T-helper 2 cell treated with Interferon-gamma antibody and Interleukin-4, amounts not matched to agents 5 μg/mL and 100 μg/mL, for 36 hours (primary cell): ENCODE results near the gene COASY.
"Not testable (repeated sequence)": the region's sequence is repeated elsewhere in the genome, so short reads cannot be mapped to it uniquely, and the experiment has no call there.

Experiments
- DNase-seq: peaks from one replicate; pipeline ENCODE4 v3.0.0; 2021; ENCODE audit warnings: low spot score
- H3K27ac Mint-ChIP-seq: one replicate; pipeline ENCODE4 v1.8.0; 2021; ENCODE audit warnings: mild to moderate bottlenecking, mixed read lengths
- H3K27me3 Mint-ChIP-seq: one replicate; pipeline ENCODE4 v1.8.0; 2021; ENCODE audit warnings: low read depth, mixed read lengths
- H3K36me3 Mint-ChIP-seq: one replicate; pipeline ENCODE4 v1.8.0; 2021; ENCODE audit warnings: low read depth, mixed read lengths
- H3K4me1 Mint-ChIP-seq: one replicate; pipeline ENCODE4 v1.8.0; 2021; ENCODE audit warnings: low read depth, mixed read lengths
- H3K4me3 Mint-ChIP-seq: one replicate; pipeline ENCODE4 v1.8.0; 2022; ENCODE audit warnings: mild to moderate bottlenecking, moderate library complexity, mixed read lengths
- H3K9me3 Mint-ChIP-seq: one replicate; pipeline ENCODE4 v1.8.0; 2021; ENCODE audit warnings: mixed read lengths

COASY gene

GRCh38 chr17:42609814-42610801, 48.2 kb downstream of the COASY start:
- Mint-ChIP-seq H3K27ac (peak overlapping the region; percentile 91), H3K4me1 (peaks cover 19% of the 10 kb centered on the region), H3K4me3 (peak overlapping the region; percentile 99), H3K36me3 (peaks cover 37% of the 10 kb centered on the region)
- not testable (repeated sequence) for H3K9me3 Mint-ChIP-seq, H3K27me3 Mint-ChIP-seq
- DNase-seq = peak; percentile 15

GRCh38 chr17:42612013-42612412, 50.1 kb downstream of the COASY start:
- Mint-ChIP-seq H3K27ac (no peak overlapping the region), H3K4me3 (no peak overlapping the region), H3K4me1 (peaks cover 12% of the 10 kb centered on the region), H3K27me3 (no peaks in the 10 kb centered on the region), H3K9me3 (no peaks in the 10 kb centered on the region), H3K36me3 (peaks cover 36% of the 10 kb centered on the region)
- no peak for DNase-seq

DNA sequence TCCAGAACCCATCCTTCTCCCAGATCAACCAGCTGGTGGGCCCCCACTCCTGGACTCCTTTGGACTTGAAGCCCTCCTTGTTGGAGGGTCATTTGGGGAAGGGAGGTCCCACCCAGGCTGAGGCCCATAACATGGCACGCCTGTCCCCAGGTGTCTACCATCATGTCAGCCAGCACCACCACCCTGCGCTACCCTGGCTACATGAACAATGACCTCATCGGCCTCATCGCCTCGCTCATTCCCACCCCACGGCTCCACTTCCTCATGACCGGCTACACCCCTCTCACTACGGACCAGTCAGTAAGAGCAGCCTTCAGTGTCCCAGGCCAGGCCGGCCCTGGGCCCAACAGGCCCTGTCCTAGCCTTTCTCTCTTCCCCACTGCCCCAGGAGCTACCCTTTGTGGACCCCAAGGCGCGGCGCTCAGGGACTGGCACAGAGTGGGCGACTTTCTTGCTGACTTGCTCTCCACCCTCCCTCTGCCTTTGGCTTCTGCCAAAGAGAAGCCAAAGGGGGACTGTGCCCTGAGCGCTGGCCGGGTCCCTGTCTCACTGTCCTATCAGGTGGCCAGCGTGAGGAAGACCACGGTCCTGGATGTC, 51.8 kb downstream of the COASY start:
- Mint-ChIP-seq H3K27me3 (no peaks in the 10 kb centered on the region), H3K27ac (no peak overlapping the region), H3K4me3 (no peak overlapping the region), H3K4me1 (peaks cover 5% of the 10 kb centered on the region), H3K36me3 (peaks cover 35% of the 10 kb centered on the region), H3K9me3 (no peaks in the 10 kb centered on the region)
- no peak for DNase-seq
